Measurements from ENCODE around the gene CLEC2A.

DNA sequence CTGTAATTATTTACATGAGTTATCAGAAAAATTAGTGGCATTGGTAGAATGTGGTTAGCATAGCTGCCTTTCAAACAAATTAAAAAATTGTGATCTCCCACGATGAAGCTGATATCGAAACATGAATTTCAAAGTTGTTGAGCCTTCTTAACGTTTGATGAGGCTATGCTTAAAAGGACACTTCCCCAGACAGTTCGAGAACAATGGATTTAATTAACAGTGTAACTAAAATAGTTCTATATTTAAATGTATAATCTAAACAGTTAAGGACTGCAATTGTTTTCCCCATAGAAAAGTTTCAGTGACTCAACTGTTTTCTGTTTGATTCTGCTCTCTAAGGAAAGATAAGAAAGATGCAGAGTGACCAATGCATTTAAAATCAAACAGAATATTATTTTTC lies 64.6 kb downstream of the CLEC2A start:
- no peak for TF ChIP-seq CTCF (IDR thresholded peaks at IDR 0.05; ENCODE audit: extremely low read depth in 1 of 2, insufficient read depth in 1 of 2, low read depth in 1 of 2, low read length in 2 of 2)
- TF ChIP-seq EZH2 (IDR thresholded peaks at IDR 0.05; ENCODE audit: borderline replicate concordance, low read depth, low read length, severe bottlenecking): no peak
- no peak for TF ChIP-seq POLR2A (IDR thresholded peaks at IDR 0.05; ENCODE audit: low read depth, low read length)
- no peak for TF ChIP-seq POLR2AphosphoS5 (IDR thresholded peaks at IDR 0.05; ENCODE audit: insufficient read depth, low read depth, low read length)
- TF ChIP-seq, protein P1, sequence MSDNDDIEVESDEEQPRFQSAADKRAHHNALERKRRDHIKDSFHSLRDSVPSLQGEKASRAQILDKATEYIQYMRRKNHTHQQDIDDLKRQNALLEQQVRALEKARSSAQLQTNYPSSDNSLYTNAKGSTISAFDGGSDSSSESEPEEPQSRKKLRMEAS (IDR thresholded peaks at IDR 0.05; ENCODE audit: insufficient read depth, insufficient read length): no peak
- no peak for TF ChIP-seq FOS (IDR thresholded peaks at IDR 0.05; ENCODE audit: borderline replicate concordance, insufficient read depth, low read length)
- no peak for TF ChIP-seq JUN (IDR thresholded peaks at IDR 0.05; ENCODE audit: borderline replicate concordance, insufficient read depth, insufficient read length, low read depth)
- no peak for TF ChIP-seq MYC (IDR thresholded peaks at IDR 0.05; ENCODE audit: low read depth, low read length)
- TF ChIP-seq GATA2 (IDR thresholded peaks at IDR 0.05; ENCODE audit: insufficient read depth, insufficient read length, low read depth, low read length): no peak
